GM18868 (cell line): ENCODE measurements around the gene KRTAP10-1.
"Not testable (repeated sequence)": the region's sequence is repeated elsewhere in the genome, so short reads cannot be mapped to it uniquely, and the experiment has no call there.

ENCODE experiments used
- ATAC-seq: cut with Tn5 transposase; IDR thresholded peaks from one replicate; pipeline ENCODE4 v1.9.1; 2021; ENCODE audit warnings: mild to moderate bottlenecking, moderate library complexity; ENCODE audit not compliant: unreplicated experiment

The KRTAP10-1 gene, protein sequence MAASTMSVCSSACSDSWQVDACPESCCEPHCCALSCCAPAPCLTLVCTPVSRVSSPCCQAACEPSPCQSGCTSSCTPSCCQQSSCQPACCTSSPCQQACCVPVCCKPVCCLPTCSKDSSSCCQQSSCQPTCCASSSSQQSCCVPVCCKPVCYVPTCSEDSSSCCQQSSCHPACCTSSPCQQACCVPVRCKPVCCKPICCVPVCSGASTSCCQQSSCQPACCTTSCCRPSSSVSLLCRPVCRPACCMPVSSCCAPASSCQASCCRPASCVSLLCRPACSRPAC

DNA sequence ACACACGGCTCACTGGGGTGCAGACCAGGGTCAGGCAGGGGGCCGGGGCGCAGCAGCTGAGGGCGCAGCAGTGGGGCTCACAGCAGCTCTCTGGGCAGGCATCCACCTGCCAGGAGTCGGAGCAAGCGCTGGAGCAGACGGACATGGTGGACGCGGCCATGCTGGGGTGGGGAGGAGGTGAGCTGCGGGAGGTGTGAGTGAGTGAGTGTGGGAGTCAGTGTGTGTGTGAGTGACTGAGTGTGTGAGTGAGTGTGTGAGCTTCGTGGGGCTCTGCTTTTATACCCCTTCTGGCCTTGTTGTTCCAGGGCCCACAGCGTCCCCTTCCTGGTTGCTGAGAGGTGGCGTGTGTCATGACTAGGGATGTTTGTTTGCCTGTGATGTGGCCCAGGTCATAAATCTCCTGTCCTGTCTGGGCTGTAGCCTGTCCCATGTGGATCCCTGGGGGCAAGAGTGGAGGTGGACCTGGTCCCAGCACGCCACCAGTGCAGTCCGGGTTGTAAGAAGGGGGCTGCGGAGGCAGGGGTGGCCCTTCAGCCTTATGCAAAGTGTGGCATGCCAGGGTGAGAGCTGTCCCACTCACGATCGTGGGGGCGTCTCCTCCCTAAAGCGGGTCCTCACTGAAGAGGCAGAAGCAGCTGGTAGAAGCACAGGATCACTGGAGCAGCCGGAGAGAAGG is at the start of gene KRTAP10-1:
Gene KRTAP10-1 (minus strand): TSS at position 205 of the 676 bp plus-strand sequence. CDS start 45 bp downstream, at position 160.
- no peak for ATAC-seq

DNA sequence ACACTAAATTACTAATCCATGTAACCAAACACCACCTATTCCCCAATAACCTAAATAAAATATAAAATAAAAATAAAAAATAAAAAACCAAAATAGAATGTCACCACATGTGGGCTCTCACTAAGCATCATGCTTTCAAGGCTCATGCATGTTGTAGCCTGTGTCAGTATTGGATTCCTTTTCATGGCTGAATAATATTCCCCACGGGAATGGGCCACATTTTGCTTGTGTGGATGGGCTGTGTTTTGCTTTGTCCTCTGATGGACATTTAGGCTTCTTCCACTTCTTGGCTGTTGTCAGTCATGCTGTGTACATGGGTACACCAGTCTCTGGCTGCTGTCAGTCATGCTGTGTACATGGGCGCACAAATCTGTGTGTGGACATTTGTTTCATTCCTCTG is 49.1 kb upstream of the KRTAP10-1 start:
- ATAC-seq, result no peak

DNA sequence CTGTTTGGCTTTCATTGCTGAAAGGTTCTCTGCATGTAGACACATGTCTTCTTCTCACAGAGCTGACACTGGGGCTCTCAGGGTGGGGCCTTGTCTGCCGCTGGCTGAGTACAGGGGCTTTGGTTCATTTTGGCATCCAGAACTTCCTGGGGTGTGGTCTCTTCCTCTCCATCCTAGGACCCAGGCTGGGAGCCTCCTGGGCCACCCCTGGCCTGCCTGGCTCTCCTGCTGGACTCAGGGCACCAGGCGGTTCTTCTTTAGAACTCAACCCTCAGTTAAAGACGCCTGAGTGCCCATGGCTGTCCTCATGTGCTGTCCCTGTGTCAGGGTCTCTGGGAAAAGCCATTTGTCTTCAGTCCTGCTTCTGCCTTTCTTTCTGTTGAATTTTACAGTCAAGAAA is 45.9 kb upstream of the KRTAP10-1 start:
- ATAC-seq, result no peak

DNA sequence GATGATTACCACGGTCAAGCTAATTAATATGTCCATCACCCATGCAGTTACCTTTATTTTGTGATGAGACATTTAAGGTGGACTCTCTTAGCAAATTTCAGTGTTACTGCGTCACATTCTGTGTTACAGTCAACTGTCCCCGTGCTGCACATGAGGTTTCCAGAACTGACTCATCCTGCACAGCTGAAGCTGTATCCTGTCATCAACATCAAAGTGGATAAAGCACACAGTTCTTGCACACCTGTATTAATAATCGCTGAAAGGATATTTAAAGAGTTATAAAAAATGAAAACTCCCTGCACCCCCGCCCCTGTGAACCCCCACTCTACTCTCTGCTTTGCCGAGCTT is 43.8 kb upstream of the KRTAP10-1 start:
- ATAC-seq, result no peak

DNA sequence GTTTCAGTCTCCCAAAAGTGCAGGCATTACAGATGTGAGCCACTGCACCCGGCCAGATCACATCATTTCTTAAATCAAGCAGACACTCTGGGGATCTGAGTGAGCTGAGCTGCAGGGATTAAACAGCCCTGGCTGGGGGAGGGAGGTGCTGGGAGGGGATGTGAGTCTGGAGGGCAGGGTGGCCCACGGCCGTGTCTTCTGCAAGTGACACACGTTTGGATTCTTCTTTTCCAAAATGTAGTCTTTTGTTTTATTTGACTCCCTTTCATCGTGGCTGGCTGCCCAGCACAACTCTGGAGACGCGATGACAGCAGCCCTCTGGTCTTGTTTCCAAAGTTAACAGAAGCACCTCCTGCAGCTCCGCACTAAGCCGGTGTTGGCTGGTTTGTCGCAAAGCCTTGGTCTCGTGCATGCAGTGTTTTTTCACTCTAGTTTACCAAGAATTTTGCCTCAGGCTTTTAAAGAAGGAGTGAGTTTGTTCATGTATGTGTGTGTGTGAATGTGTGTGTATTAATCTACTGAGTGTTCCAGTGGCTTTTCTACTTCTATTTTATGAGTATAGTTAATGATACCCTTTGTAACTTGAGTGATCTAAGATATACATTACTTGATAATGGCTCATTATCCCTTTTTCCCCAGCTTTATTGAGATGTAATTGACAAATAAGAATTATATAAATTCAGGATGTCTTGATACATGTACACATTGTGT is 43.2 kb upstream of the KRTAP10-1 start:
- ATAC-seq, result no peak

DNA sequence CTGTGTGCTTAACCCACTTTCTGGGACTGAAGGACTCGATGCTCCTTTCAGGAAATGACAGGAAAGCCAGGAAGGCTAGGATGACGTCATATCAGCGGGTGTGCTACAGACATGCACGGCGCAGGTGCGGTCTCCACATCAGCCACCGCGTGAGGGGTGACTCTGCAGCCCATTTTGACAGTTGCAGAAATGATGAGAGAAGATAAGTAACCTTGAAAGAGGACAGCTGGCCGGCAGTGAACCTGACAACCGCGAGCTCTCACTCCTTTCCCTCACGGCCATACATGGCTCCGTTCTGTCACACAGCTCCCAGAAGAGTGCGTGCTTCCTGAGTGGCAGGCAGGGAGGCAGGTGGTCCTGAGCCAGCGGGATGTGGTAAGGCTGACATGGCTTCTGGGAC is 42.1 kb upstream of the KRTAP10-1 start:
- no peak for ATAC-seq

DNA sequence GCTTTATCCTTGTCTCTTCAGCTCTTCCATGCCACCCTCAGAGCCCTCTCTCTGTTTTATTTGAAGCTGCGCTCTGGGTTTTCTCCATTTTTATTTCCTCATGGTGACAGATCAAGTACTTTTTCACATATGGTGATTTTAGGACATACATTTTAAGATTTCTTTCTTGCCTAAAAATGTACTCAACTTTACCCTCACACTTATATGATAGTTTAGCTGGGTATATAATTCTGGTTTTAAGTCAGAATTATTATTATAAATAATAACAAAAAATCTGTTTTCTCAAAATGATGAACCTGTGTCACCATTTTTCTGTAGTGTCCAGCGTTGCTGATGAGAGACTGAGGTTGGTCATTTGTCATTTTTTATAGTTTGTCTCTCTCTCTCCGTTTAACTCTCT is 41.2 kb upstream of the KRTAP10-1 start:
- no peak for ATAC-seq

DNA sequence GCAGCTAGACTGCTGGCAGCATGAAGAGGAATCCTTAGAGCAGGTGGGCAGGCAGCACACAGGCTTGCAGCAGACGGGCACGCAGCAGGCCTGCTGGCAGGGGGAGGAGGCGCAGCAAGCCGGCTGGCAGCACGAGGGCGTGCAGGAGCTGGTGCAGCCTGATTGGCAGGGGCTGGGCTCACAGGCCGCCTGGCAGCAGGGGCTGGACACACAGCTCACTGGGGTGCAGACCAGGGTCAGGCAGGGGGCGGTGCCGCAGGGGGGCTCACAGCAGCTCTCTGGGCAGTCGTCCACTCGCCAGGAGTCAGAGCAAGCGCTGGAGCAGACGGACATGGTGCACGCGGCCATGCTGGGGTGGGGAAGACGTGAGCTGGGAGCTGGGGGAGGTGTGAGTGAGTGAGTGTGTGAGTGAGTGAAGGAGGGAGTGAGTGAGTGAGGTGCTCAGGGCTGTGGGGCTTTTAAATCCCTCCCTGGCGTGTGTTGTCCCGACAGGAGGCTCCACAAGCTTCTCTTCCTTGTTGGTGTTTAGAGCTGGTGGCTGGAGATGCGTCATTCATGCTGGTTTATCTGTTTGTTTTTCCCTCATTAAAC is 40.3 kb upstream of the KRTAP10-1 start, which contains the start of gene KRTAP10-5:
Gene KRTAP10-5 (minus strand): TSS at position 374 of the 591 bp plus-strand sequence. CDS start 26 bp downstream, at position 348.
- ATAC-seq, result not testable (repeated sequence)

DNA sequence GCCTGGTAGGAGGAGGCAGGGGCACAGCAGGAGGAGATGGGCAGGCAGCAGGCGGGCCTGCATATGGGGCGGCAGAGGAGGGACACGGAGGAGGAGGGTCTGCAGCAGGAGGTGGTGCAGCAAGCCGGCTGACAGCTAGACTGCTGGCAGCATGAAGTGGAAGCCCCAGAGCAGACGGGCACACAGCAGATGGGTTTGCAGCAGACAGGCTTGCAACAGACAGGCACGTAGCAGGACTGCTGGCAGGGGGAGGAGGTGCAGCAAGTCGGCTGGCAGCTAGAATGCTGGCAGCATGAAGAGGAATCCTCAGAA is 39.8 kb upstream of the KRTAP10-1 start:
- ATAC-seq, result no peak

DNA sequence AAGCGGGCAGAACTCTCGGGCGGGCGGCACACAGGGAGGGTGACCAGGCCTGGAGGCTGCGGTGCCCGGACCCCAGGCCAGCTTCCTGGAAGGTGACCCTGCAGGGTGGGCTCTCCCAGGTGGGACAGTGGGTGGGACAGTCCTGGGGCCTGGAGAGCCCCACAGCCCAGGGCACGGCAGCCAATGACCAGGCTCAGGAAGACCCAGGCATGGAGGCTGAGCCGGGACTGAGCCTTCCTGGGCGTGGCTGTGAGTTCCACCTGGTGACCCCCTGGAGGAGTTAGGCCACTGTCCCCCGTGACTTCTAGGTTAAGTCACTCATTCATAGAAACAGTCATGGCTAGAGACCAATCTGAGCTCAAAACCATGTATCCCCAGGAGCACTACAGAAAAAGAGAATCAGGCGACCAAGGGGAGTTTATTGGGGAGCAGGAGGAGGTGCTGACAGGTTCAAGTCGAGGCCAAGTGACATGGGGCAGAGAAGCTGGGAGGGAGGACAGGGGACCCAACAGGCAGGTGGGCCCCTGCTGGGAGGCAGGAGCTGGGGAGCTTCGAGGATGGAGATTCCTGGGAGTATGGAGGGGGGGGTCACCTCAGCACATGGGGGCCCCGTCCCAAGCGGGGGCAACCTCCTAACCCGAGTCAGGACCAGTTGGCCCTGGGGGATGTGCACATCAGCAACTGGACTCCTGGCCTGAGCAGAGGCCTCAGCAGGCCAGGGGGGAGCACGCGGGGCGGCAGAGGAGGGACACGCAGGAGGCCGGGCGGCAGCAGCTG is 39.2 kb upstream of the KRTAP10-1 start:
- ATAC-seq, result no peak

DNA sequence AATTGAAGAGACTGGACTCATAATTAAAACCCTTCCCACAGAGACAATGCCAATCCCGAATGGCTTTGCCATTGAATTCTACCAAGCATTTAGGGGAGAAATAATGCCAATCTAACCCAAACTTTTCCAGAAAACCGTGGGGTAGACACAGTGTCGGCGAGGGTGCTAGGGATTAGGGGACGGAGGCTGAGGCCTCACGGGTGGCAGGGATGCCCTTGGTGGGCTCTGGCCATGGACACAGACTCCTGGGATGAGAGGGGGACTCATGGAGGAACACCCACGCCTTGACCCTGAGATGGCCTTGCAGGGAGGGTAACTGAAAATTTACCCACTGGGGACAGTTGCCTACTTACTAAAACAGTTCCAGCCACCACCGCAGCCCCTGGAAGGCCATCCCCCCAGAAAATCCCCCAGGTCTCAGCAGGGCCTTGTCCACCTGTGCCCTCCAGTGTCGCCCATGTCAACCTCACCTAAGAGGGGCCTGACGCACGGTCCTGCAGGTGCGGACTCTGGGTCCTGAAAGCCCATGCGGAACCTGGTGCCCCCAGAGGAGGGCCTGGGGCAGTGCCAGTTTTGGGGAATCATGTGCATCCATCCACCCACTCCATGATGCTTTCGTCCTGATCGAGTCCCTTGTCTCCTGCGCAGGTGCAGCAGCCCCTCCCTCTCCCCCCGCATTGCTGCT is 38.5 kb upstream of the KRTAP10-1 start:
- ATAC-seq, result no peak

DNA sequence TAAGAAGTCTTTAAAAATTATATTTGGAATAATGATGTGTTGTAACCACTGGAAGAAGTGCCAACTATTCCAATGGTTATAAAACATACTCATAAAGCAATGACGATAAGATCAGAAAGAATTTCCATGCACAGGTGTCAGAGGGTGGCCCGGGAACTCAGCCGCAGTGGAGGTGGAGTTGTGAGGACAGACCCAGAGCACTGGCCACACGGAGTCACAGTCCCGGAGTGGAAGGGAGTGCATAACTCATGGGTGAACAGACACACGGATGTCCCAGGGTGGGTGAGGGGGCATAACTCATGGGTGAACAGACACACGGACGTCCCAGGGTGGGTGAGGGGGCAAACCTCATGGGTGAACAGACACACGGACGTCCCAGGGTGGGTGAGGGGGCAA is 36.0 kb upstream of the KRTAP10-1 start:
- ATAC-seq, result no peak

DNA sequence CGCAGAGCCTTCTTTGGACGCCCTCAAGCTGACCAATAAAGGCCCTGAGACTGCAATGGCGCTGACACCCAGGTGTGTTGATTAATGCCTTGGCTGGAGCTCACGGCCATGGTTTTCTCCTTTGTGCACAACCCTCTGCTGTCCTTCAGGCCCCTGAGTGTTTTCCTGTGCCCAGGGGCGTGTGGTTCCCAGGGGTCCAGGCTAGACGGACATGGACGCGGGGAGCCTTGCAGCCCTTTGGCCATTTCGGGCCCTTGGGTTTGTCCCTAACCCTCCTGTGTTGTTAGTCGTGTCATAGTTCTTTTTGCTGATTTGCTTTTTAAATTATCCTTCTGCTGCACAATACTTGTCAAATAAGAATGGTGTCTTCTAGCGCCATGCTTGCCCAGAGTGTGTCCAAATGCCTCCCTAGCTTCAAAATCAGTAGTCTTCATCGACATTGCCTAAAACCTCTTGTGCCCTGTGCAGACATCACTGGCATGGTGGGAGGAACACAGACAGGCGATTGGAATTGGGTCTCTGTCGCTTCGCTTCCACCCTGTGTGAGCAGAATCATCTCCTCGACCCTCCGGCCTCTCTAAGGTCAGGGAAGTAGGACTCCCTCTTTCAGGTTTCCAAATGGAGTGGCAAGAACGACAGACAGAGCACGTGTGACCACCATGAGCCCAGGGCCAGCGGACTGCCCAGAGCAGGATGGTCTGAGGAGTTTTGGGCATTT is 35.5 kb upstream of the KRTAP10-1 start:
- no peak for ATAC-seq

DNA sequence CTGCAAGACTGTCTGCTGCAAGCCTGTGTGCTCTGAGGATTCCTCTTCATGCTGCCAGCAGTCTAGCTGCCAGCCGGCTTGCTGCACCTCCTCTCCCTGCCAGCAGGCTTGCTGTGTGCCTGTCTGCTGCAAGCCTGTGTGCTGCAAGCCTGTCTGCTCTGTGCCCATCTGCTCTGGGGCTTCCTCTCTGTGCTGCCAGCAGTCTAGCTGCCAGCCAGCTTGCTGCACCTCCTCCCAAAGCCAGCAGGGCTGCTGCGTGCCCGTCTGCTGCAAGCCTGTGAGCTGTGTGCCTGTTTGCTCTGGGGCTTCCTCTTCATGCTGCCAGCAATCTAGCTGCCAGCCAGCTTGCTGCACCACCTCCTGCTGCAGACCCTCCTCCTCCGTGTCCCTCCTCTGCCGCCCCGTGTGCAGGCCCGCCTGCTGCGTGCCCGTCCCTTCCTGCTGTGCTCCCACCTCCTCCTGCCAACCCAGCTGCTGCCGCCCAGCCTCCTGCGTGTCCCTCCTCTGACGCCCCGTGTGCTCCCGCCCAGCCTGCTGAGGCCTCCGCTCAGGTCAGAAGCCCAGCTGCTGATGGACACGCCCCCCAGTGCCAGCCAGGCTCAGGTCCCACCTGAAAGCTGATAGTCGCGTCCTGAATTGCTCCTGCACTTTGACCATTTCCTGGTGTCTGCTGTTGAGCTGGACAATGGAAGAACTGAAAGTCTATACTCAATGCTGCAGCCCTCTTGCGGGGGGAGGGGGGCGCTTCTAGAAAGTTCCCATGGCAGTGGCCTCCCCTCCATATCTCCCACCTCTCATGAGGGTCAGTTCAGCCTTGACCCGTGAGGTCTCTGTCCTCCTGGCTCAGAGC is 34.7 kb upstream of the KRTAP10-1 start:
- no peak for ATAC-seq

DNA sequence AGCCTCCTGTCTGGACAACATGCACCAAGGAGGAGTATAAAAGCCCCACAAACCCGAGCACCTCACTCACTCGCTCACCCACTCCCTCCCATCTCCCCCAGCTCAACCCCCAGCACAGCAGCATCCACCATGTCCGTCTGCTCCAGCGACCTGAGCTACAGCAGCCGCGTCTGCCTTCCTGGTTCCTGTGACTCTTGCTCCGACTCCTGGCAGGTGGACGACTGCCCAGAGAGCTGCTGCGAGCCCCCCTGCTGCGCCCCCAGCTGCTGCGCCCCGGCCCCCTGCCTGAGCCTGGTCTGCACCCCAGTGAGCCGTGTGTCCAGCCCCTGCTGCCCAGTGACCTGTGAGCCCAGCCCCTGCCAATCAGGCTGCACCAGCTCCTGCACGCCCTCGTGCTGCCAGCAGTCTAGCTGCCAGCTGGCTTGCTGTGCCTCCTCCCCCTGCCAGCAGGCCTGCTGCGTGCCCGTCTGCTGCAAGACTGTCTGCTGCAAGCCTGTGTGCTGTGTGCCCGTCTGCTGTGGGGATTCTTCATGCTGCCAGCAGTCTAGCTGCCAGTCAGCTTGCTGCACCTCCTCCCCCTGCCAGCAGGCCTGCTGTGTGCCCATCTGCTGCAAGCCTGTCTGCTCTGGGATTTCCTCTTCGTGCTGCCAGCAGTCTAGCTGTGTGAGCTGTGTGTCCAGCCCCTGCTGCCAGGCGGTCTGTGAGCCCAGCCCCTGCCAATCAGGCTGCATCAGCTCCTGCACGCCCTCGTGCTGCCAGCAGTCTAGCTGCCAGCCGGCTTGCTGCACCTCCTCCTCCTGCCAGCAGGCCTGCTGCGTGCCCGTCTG is 33.8 kb upstream of the KRTAP10-1 start, which contains the start of gene KRTAP10-4:
Gene KRTAP10-4 (plus strand): TSS at position 100 of the 827 bp plus-strand sequence. CDS start 30 bp downstream, at position 130.
- ATAC-seq, result not testable (repeated sequence)

DNA sequence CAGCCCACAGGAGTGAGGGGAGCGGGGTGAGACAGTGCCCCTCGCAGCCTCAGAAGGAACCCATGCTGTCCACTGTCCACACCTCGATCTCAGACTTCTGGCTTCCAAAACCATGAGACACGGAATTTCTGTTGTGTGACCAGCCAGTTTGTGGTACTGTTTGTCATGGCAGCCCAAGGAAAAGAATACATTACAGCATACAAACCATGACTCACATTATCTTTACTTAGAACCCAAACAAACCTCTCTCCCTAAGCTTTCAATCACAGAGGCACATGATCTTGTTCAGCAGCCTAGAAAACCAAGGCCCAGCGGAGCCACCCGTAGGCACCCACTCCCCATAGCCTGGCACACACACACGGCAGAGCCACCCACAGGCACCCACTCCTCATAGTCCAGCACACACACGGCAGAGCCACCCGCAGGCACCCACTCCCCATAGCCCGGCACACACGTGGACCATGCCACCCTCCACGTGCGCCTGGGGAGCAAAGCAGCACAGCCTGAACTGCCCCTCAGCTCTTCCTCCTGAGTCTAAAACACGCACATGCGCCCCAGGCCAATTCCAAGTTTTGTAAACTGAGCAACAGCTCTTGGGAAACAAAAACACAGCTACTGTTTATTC is 33.1 kb upstream of the KRTAP10-1 start:
- ATAC-seq, result no peak
